Measurements from ENCODE around the gene NBEAL2.

The NBEAL2 gene

DNA sequence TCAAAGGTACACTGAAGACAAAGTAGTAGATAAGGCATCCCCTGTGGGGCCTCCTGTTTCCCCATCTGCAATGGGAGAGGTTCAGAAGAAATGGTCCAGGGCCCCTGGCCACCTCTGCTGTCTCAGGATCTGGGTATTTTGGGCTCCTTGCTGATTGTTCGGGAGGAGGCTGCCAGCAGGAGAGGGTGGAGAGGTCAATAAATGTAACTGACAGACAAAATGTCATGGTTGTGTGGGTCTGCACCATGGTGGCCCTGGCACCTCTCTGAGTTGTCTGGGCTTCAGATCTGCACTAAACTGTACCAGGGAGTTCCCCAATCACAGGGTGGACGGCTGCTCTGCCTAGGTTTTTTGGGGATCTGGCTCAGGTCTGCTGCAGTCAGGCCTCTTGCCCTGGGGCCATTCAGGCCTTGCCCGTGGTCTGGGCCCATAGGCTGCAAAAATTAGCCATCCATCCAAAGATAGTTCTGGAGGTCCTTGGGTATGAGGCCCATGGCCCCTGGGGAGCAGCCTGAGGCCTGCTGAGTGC, 7.4 kb downstream of the NBEAL2 start:
- DNase-seq (ENCODE audit: low spot score): no peak

DNA sequence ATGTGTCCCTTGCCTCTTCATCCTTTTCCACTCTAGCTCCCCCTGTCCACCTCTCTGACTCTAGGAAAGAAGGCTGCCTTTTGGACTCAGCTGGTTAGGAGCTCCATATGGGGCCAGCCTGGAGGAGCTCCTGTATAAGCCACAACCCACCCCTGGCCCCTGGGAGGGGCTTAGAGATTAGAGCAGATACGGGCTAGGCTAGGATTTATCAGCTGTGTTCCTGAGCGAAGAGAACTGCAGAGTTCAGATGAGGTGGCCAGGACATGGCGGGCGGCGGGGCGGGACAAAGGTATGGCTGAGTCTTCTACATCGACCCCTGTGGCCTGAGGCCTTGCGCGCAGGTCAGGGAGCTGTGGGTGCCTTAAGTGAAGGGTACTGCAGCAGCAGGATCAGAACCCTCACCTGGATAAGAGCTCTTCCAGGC, 7.9 kb downstream of the NBEAL2 start:
- no peak for DNase-seq (ENCODE audit: low spot score)

- DNase-seq (ENCODE audit: low spot score): no peak
Measured at GRCh38 chr3:46987743-46988401, 8.4 kb downstream of the NBEAL2 start.

DNA sequence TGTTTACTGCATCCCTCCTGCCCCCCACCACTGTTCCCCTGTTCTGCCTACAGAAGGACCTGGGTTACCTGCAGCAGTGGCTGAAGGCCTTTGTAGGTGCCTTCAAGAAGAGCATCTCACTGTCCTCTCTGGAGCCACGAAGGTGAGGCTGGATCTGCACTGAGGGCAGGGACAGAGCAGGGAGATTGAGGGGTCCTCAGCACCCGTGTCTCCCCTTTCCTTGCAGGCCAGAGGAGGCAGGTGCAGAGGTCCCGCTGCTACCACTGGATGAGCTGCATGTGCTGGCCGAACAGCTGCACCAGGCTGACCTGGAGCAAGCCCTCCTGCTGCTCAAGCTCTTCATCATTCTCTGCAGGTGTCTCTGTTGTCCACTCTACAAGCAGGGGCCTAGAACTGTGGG, 9.2 kb downstream of the NBEAL2 start:
- DNase-seq (ENCODE audit: low spot score): no peak

DNA sequence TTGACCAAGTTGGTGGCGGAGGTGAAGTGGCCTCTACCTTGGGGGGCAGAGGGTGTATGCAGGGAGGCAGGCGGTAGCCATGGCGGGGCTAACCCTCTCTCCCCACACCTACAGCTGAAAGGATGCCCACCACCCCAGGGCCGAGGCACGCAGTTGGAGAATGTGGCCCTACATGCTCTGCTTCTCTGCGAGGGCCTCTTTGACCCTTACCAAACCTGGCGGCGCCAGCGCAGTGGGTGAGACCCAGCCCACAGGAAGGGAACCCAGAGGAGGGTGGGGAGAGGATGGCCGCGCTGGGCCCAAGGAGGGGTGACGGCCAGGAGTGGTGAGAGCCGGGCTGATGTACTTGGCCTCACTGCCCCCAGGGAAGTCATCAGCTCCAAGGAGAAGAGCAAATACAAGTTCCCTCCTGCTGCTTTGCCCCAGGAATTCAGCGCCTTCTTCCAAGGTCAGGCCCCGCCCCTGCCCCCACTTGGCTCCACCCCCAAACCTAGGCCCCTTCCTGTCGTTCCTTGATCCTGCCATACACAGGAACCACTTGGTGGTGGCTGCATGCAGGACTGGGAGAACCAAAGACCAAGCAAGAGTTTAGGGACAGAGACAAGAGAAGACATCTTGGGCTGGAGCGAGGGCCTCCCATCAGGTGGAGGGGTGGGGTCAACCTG, 9.8 kb downstream of the NBEAL2 start:
- no peak for DNase-seq (ENCODE audit: low spot score)

- DNase-seq (ENCODE audit: low spot score): no peak
Measured at GRCh38 chr3:46990573-46991374, 11.3 kb downstream of the NBEAL2 start.

GRCh38 chr3:46991406-46992165, 12.1 kb downstream of the NBEAL2 start:
- no peak for DNase-seq (ENCODE audit: low spot score)

DNA sequence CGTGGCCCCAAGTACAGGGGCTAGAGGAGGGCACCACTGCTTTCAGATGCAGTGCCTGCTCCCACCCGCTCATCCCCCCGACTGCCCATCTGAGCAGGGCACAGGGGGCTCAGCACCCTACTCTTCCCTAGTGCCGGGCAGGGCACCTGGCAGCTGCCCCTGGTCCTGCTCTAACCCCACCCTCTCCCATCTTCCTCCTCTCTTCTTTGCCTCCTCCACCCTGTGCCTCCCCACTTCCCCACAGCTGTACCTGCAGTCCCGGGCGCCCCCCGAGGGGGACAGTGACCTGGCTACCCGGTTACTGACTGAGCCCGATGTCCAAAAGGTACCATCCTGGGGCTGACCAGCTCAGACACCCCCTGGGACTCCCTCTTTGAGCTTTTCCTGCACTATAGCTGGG, 12.8 kb downstream of the NBEAL2 start:
- DNase-seq (ENCODE audit: low spot score): no peak

DNA sequence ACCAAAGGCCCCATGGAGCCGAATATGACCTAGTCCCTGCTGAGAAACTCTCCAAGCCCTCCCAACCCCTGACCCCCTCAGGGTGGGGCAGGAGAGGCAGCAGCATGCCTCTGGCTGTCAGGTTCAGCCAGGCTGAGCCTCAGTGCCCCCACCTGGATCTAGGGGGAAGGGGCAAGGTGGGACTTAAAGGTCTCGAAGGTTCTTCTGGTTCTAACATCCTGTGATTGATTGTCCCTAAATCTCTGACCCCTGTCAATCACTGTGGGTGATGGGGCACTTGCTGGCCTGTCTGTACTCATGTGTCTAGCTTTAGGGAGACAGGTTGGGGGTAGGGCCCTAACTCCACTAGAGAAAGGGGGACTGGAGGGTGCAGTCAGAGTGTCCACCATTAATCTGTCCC, 13.8 kb downstream of the NBEAL2 start:
- DNase-seq (ENCODE audit: low spot score): no peak

DNA sequence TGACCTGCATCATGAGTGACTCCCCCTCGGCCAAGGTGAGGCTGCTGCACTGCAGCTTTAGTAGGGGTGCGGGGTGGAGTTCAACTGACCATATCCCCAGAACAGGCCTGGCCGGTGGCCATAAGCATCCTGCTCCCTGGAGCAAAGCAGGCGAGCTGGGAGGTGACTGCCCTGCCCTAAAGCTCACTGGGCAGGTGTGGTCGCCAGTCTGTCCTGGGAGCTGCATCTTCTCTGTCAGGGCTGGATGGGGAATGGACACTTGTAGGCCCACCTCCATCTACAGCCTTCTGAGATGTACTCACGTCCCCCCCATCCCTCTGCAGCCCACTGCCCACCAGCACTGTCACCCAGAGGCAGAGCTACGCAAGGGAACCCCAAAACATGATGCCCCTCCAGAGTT, 14.5 kb downstream of the NBEAL2 start:
- DNase-seq (ENCODE audit: low spot score): no peak

DNA sequence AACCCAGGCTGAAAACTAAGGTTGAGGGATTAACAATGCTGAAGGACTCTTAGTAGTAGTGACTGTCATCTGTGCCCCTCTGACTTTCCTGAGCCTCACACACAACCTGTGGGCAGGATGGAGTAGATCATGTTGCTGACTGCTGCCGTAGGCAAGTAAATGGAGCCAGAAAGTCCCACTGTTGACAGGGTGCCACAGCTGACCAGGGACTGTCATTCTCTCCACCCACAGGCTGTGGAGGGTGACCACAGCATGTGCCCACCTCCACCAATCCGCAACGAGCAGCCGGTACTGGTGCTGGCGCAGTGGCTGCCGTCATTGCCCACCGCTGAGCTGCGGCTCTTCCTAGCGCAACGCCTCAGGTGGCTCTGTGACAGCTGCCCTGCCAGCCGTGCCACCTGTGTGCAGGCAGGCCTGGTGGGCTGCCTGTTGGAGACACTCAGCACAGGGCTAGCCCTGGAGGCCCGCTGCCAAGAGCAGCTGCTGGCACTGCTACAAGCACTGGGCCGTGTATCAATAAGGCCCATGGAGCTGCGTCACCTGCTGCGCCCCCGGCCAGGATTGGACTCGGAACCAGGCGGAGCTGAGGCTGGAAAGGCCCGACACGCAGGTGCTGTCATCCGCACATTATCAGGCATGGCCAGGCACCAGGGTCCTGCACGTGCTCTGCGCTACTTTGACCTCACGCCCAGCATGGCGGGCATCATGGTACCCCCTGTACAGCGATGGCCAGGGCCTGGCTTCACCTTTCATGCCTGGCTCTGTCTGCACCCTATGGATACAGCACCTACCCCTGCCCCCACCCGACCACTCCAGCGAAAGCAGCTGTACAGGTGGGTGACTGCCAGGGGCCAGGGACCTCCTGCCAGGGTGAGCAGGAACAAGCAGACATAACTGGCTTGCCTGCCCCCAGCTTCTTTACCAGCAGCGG, 15.6 kb downstream of the NBEAL2 start:
- no peak for DNase-seq (ENCODE audit: low spot score)

GRCh38 chr3:46995901-46996562, 16.6 kb downstream of the NBEAL2 start:
- DNase-seq (ENCODE audit: low spot score): no peak

GRCh38 chr3:46996689-46997452, 17.4 kb downstream of the NBEAL2 start:
- DNase-seq (ENCODE audit: low spot score): no peak

DNA sequence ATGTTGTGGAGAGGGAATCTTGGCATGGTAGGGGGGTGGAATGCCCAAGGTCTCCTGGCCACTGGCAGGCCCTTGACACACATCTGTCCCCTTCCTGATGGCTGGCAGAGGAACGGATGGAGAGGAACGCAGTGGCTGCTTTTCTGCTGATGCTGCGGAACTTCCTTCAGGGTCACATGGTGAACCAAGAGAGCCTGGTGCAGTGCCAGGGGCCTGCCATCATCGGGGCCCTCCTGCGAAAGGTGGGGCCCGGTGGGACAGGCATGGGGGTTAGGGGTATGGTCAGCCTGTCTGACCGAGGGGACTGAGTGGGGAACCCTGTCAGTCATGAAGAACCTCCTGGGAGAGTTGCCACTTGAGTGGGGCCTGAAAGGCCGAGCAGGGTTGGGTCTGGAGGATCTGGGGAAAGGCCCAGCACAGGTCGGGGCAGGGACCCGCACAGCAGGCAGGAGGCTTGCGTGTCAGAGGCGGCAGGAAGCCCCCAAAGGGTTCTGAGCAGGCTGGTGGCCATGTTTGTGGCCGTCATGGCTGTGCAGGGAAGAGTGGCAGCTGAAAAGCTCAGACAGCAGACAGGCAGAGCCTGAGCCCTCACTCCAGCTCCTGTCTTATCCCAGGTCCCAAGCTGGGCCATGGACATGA, 18.1 kb downstream of the NBEAL2 start:
- no peak for DNase-seq (ENCODE audit: low spot score)

DNA sequence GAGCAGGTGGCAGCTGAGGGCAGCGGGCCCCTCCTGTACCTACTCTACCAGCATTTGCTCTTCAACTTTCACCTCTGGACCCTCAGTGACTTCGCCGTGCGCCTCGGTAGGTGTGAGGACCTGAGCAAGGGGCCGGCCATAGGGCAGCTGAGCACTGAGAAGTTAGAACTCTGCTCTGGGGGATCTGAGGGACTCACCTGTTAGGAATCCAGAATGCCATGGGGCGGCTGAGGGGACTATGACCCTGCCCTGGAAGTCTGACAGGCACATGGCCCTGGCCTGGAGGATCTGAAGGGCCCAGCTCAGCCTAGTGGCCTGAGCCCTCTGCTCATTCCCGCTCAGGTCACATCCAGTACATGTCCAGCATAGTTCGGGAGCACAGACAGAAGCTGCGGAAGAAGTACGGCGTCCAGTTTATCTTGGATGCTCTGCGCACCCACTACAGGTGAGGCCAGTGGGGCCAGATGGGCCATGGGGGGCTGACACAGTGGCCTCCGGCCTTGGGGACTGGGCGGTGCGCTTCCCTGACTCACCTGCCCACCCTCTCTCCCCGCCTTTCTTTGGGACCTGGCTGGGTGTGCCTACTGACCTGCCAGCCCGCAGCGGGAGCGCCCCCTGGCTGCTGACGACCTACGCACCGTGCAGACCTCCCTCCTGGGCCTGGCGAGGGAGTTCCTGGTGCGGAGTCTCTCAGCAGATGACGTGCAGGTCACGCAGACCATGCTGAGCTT, 18.8 kb downstream of the NBEAL2 start:
- DNase-seq (ENCODE audit: low spot score): peak; percentile 56

GRCh38 chr3:46998852-46999515, 19.5 kb downstream of the NBEAL2 start:
- DNase-seq (ENCODE audit: low spot score): no peak

- no peak for DNase-seq (ENCODE audit: low spot score)
Measured at GRCh38 chr3:46999516-47000197, 20.2 kb downstream of the NBEAL2 start.
